GM18511 (cell line): Measurements from ENCODE around the gene CPSF6.
"Not testable (repeated sequence)": the region's sequence is repeated elsewhere in the genome, so short reads cannot be mapped to it uniquely, and the experiment has no call there.

Experiments used
- ATAC-seq: cut with Tn5 transposase; IDR thresholded peaks from one replicate; pipeline ENCODE4 v1.9.1; 2021; ENCODE audit warnings: mild to moderate bottlenecking, moderate library complexity; ENCODE audit not compliant: unreplicated experiment

Gene CPSF6

GRCh38 chr12:69239352-69239921 is at the start of gene CPSF6:
Gene CPSF6 (plus strand): TSS chr12:69239569. CDS start chr12:69239647, 78 bp downstream.
- ATAC-seq = peak; percentile 93

- ATAC-seq = no peak
Measured at GRCh38 chr12:69196302-69197288, 42.8 kb upstream of the CPSF6 start.

- ATAC-seq = not testable (repeated sequence)
Measured at GRCh38 chr12:69199976-69200375, 39.4 kb upstream of the CPSF6 start.

GRCh38 chr12:69204191-69204590 is 35.2 kb upstream of the CPSF6 start:
- no peak for ATAC-seq

- ATAC-seq = no peak
Measured at GRCh38 chr12:69210661-69211060, 28.7 kb upstream of the CPSF6 start.

GRCh38 chr12:69211160-69211559 is 28.2 kb upstream of the CPSF6 start:
- no peak for ATAC-seq

- ATAC-seq = no peak
Measured at GRCh38 chr12:69214169-69214568, 25.2 kb upstream of the CPSF6 start.

GRCh38 chr12:69225251-69225910 is 14.0 kb upstream of the CPSF6 start:
- ATAC-seq = no peak

GRCh38 chr12:69231479-69231878 is 7.9 kb upstream of the CPSF6 start:
- no peak for ATAC-seq

GRCh38 chr12:69238589-69239351 is 599 bp upstream of the CPSF6 start:
- ATAC-seq = peak; percentile 0

- peak; percentile 37 for ATAC-seq
Measured at GRCh38 chr12:69239922-69240630, 707 bp downstream of the CPSF6 start.

- ATAC-seq = no peak
Measured at GRCh38 chr12:69240631-69240995, 1.2 kb downstream of the CPSF6 start.

GRCh38 chr12:69241438-69242092 is 2.2 kb downstream of the CPSF6 start:
- ATAC-seq = no peak

GRCh38 chr12:69243099-69244084 is 4.0 kb downstream of the CPSF6 start:
- peak; percentile 39 for ATAC-seq

GRCh38 chr12:69247268-69248018 is 8.1 kb downstream of the CPSF6 start:
- no peak for ATAC-seq

GRCh38 chr12:69252033-69252432 is 12.7 kb downstream of the CPSF6 start:
- ATAC-seq = no peak

- peak; percentile 78 for ATAC-seq
Measured at GRCh38 chr12:69254046-69254445, 14.7 kb downstream of the CPSF6 start.

GRCh38 chr12:69254862-69255261 is 15.5 kb downstream of the CPSF6 start:
- ATAC-seq = no peak
